B cell (primary cell): ENCODE data around the gene PKM. TPM values are rescaled to one million over a fixed set of nuclear protein-coding genes. Genes with fewer than 3 reads are reported as not detected.

ENCODE experiments used
- ATAC-seq: fragments of 200-7000 bp; cut with Tn5 transposase; one replicate; pipeline ENCODE4 v1.10.0; 2021; ENCODE audit warnings: low read depth, mild to moderate bottlenecking, moderate number of reproducible peaks, moderate library complexity
- CTCF ChIA-PET: fragments of 350-600 bp; sonication (Branson Sonifier 250); formaldehyde crosslinking; loops from one replicate; lab custom pipeline; 2021; ENCODE audit warnings: antibody characterized with exemption, inconsistent platforms; lab: Charles Lee
- POLR2A ChIA-PET: fragments of 350-600 bp; sonication (Branson Sonifier 250); formaldehyde crosslinking; loops from one replicate; lab custom pipeline; 2021; ENCODE audit warnings: antibody characterized with exemption; lab: Charles Lee
- DNase-seq: peaks from one replicate; pipeline ENCODE4 v3.0.0; 2013
- H2AFZ ChIP-seq: 2 replicates; pipeline ENCODE4 v1.6.1; 2012; ENCODE audit warnings: mild to moderate bottlenecking, low read depth, low read length; ENCODE audit not compliant: insufficient read depth, poor library complexity, severe bottlenecking
- H3K27ac ChIP-seq, 2 donors: 1 replicate in 1 of 2; 2 replicates in 1 of 2; pipeline ENCODE4 v1.5.1; 2012 to 2013; ENCODE audit warnings: low read length in 2 of 2, mild to moderate bottlenecking in 2 of 2, moderate library complexity in 1 of 2
- H3K27me3 ChIP-seq, 4 experiments: fragments of 200-600 bp in 1 of 4; sonication (generic) in 1 of 4; replicated peaks in 1 of 4; 1 replicate in 2 of 4; 2 replicates in 2 of 4; pipeline versions ENCODE4 v1.6.1 to v1.7.0; 2013 to 2016; ENCODE audit warnings: low read length in 3 of 4, mild to moderate bottlenecking in 2 of 4, mixed read lengths in 1 of 4, moderate library complexity in 1 of 4; ENCODE audit not compliant: insufficient read depth in 4 of 4, control insufficient read depth in 3 of 4; ENCODE audit errors: control extremely low read depth in 1 of 4
- H3K36me3 ChIP-seq, 2 experiments: replicated peaks in 1 of 2; 1 replicate in 1 of 2; 2 replicates in 1 of 2; pipeline versions ENCODE4 v1.6.1 to v1.7.1; 2013; ENCODE audit warnings: low read length in 1 of 2; ENCODE audit not compliant: insufficient read depth in 2 of 2, control insufficient read depth in 1 of 2; ENCODE audit errors: control extremely low read depth in 1 of 2, extremely low read depth in 1 of 2
- H3K4me1 ChIP-seq, 2 donors: fragments of 200-600 bp in 1 of 2; sonication (generic) in 1 of 2; 1 replicate in 1 of 2; 2 replicates in 1 of 2; pipeline versions ENCODE4 v1.5.1 to v1.6.1; 2013 to 2017; ENCODE audit warnings: low read length in 2 of 2; ENCODE audit not compliant: control insufficient read depth in 2 of 2, insufficient read depth in 2 of 2
- H3K4me2 ChIP-seq: replicated peaks from 2 replicates; pipeline ENCODE3; 2012; ENCODE audit warnings: mild to moderate bottlenecking, low read depth, low read length; ENCODE audit not compliant: poor library complexity, severe bottlenecking
- H3K4me3 ChIP-seq, 5 experiments: fragments of 200-600 bp in 1 of 5; sonication (generic) in 1 of 5; 1 replicate in 3 of 5; 2 replicates in 2 of 5; pipeline versions ENCODE4 v1.5.1 to v1.7.0; 2011 to 2016; ENCODE audit warnings: low read length in 4 of 5, mild to moderate bottlenecking in 4 of 5, low read depth in 2 of 5, control low read depth in 1 of 5, moderate library complexity in 1 of 5; ENCODE audit not compliant: insufficient read depth in 1 of 5; ENCODE audit errors: control extremely low read depth in 1 of 5, extremely low read depth in 1 of 5
- H3K79me2 ChIP-seq: fragments of 200-600 bp; sonication (generic); one replicate; pipeline ENCODE4 v1.6.0; 2016; ENCODE audit warnings: low read length; ENCODE audit not compliant: control insufficient read depth, insufficient read depth
- H3K9ac ChIP-seq: fragments of 200-600 bp; sonication (generic); 2 replicates; pipeline ENCODE4 v1.6.1; 2017; ENCODE audit warnings: mild to moderate bottlenecking, low read length, moderate library complexity
- H3K9me3 ChIP-seq, 3 donors: one replicate each; pipeline versions ENCODE4 v1.6.1 to v1.7.1; 2013; ENCODE audit warnings: low read length in 2 of 3; ENCODE audit not compliant: control insufficient read depth in 2 of 3, insufficient read depth in 1 of 3; ENCODE audit errors: control extremely low read depth in 1 of 3
- H4K20me1 ChIP-seq: 2 replicates; pipeline ENCODE4 v1.6.0; 2012; ENCODE audit warnings: mild to moderate bottlenecking, low read length; ENCODE audit not compliant: insufficient read depth, control insufficient read depth, poor library complexity, severe bottlenecking
- H3K27ac Mint-ChIP-seq: one replicate; pipeline ENCODE4 v1.8.0; 2021; ENCODE audit warnings: mixed read lengths
- H3K27me3 Mint-ChIP-seq: one replicate; pipeline ENCODE4 v1.8.0; 2021; ENCODE audit warnings: mixed read lengths
- H3K4me1 Mint-ChIP-seq: one replicate; pipeline ENCODE4 v1.8.0; 2021; ENCODE audit warnings: mixed read lengths
- H3K4me3 Mint-ChIP-seq: one replicate; pipeline ENCODE4 v1.8.0; 2021; ENCODE audit warnings: mixed read lengths
- H3K9me3 Mint-ChIP-seq: one replicate; pipeline ENCODE4 v1.8.0; 2022; ENCODE audit warnings: mixed read lengths; ENCODE audit not compliant: insufficient read depth
- CTCF ChIP-seq: fragments of 200-600 bp; IDR thresholded peaks from one replicate; pipeline ENCODE4 v1.8.0; 2022; ENCODE audit warnings: antibody characterized with exemption, mild to moderate bottlenecking
- EZH2 ChIP-seq: IDR thresholded peaks from 2 replicates; pipeline ENCODE4 v1.6.1; 2012; ENCODE audit warnings: borderline replicate concordance, low read depth, mild to moderate bottlenecking, moderate library complexity, low read length; ENCODE audit not compliant: insufficient read depth, poor library complexity, severe bottlenecking
- WGBS: methylation state at CpG from one replicate; pipeline ENCODE4 v1.1.5; 2013; ENCODE audit warnings: missing lambda C conversion rate; ENCODE audit not compliant: insufficient coverage; 5-methylcytosine and 5-hydroxymethylcytosine counted together
- intact Hi-C: fragments of 100-400 bp; cut with micrococcal nuclease; formaldehyde crosslinking; loops from one replicate; pipeline ENCODE4 v1.10.0; 2022
- polyA plus RNA-seq: library from polyadenylated mRNA; depleted of rRNA; stranded (reverse); fragments of >200 nt; gene quantifications from 2 replicates; pipeline ENCODE4 v1.2.3, GENCODE V29; 2012
- total RNA-seq, 2 donors: library from RNA; stranded (reverse); fragments of 120-200 nt in 1 of 2; gene quantifications; 1 replicate in 1 of 2; 2 replicates in 1 of 2; pipeline versions ENCODE4 v1.2.3 to v1.2.4, GENCODE V29; 2013 to 2022

The PKM gene
- total and polyA plus RNA-seq, 2 donors (not counting 1 experiment from before 2014, with no cell fraction given): 179 to 323 TPM

- no peak for ATAC-seq
- H3K4me1 Mint-ChIP-seq: no peaks in the 10 kb centered on the region
- no peaks in the 10 kb centered on the region for H3K9me3 Mint-ChIP-seq
- H3K27ac ChIP-seq: no peak overlapping the region
- H3K27me3 ChIP-seq: no peaks in the 10 kb centered on the region
- ChIA-PET CTCF (interaction anchor here (1.5 kb wide), 1 partner anchor 11 kb away, joined by 4 read pairs; no protein-coding TSS in a partner anchor), POLR2A (no interaction called here)
- DNase-seq: no peak
- H2AFZ ChIP-seq: no peak overlapping the region
- no peak overlapping the region for H3K4me3 ChIP-seq
- no peaks in the 10 kb centered on the region for H4K20me1 ChIP-seq
- no peaks in the 10 kb centered on the region for H3K9me3 ChIP-seq
- WGBS: no CpG with 5 or more reads among the region's 1 CpG
- no peaks in the 10 kb centered on the region for H3K79me2 ChIP-seq
- H3K27me3 Mint-ChIP-seq: no peaks in the 10 kb centered on the region
- no peaks in the 10 kb centered on the region for H3K4me1 ChIP-seq
- H3K4me3 Mint-ChIP-seq: no peak overlapping the region
- no peak overlapping the region for H3K4me2 ChIP-seq
- TF ChIP-seq CTCF (no peak), EZH2 (no peak)
- H3K9ac ChIP-seq: no peak overlapping the region
- H3K36me3 ChIP-seq: peaks cover 1 to 25% of the 10 kb centered on the region in 2 experiments
- no peak overlapping the region for H3K27ac Mint-ChIP-seq
- intact Hi-C loops: no loop called here
Observed at GRCh38 chr15:72237853-72238224, 6.8 kb upstream of the PKM start.

- Histone ChIP-seq H3K9ac (no peak overlapping the region), H3K9me3 (no peaks in the 10 kb centered on the region), H3K4me3 (no peak overlapping the region), H3K27me3 (no peaks in the 10 kb centered on the region), H2AFZ (no peak overlapping the region), H3K4me2 (no peak overlapping the region), H3K36me3 (peaks cover 1 to 19% of the 10 kb centered on the region in 2 experiments), H4K20me1 (no peaks in the 10 kb centered on the region), H3K79me2 (no peaks in the 10 kb centered on the region), H3K27ac (no peak overlapping the region), H3K4me1 (no peaks in the 10 kb centered on the region)
- intact Hi-C loops: no loop called here
- ATAC-seq (no peak), DNase-seq (no peak)
- ChIA-PET POLR2A (no interaction called here), CTCF (no interaction called here)
- Mint-ChIP-seq H3K27me3 (no peaks in the 10 kb centered on the region), H3K4me1 (peaks cover 1% of the 10 kb centered on the region), H3K4me3 (no peak overlapping the region), H3K9me3 (no peaks in the 10 kb centered on the region), H3K27ac (no peak overlapping the region)
- TF ChIP-seq CTCF (no peak), EZH2 (no peak)
- WGBS: 0% methylated on average over 1 of the region's 3 CpGs
Observed at GRCh38 chr15:72237029-72237852, 6.3 kb upstream of the PKM start.
